ENCODE data around the gene TSEN54.

The TSEN54 gene

GRCh38 chr17:75546181-75546580 is 29.9 kb downstream of the TSEN54 start:
- no peak for DNase-seq (ENCODE audit: low read depth)
- TF ChIP-seq, protein P1, sequence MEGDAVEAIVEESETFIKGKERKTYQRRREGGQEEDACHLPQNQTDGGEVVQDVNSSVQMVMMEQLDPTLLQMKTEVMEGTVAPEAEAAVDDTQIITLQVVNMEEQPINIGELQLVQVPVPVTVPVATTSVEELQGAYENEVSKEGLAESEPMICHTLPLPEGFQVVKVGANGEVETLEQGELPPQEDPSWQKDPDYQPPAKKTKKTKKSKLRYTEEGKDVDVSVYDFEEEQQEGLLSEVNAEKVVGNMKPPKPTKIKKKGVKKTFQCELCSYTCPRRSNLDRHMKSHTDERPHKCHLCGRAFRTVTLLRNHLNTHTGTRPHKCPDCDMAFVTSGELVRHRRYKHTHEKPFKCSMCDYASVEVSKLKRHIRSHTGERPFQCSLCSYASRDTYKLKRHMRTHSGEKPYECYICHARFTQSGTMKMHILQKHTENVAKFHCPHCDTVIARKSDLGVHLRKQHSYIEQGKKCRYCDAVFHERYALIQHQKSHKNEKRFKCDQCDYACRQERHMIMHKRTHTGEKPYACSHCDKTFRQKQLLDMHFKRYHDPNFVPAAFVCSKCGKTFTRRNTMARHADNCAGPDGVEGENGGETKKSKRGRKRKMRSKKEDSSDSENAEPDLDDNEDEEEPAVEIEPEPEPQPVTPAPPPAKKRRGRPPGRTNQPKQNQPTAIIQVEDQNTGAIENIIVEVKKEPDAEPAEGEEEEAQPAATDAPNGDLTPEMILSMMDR (IDR thresholded peaks at IDR 0.05; ENCODE audit: insufficient read depth, low read depth, low read length, missing control alignments), result no peak
- no peak overlapping the region for H3K4me3 ChIP-seq (ENCODE audit: low read depth, low read length)

DNA sequence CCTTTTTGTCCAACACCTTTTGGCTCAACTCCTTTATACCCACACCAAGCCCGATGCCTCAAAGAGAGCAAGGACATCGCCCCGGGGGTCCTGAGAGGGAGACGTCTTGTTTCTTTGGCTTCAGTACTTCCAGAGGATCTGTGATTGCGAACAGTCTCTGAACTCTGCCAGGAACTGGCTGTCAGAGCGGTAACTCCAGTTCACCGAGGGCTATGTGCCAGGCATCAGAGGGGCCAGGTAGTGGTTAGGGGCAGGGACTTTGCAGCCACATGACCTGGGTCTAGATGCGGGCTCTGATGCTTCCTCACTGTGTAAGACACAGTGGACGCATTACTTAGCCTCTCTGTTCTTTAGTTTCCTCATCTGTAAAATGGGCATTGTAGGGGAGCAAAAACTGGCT is 30.8 kb downstream of the TSEN54 start:
- H3K4me3 ChIP-seq (ENCODE audit: low read depth, low read length), result no peak overlapping the region
- DNase-seq (ENCODE audit: low read depth), result no peak
- TF ChIP-seq, protein P1 (IDR thresholded peaks at IDR 0.05; ENCODE audit: insufficient read depth, low read depth, low read length, missing control alignments), result no peak

DNA sequence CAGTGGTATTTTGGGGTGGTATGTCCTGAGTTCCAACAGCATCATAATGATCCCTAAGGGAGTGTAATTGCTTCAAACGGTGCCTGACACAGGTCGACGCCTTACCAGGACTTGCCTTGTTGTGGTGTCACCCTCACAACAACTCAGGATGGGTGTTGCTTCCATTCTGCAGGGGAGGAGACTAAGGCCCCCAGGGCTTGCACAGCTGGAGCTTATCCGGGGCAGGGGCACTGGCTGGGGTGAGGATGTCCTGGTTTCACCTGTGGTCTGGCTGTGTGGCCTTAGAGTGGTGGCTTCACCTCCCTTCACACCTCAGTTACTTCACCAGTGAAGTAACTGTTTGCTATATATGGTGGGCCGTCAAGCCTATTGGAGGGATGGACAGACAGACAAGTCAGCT is 32.5 kb downstream of the TSEN54 start:
- TF ChIP-seq, protein P1 (IDR thresholded peaks at IDR 0.05; ENCODE audit: insufficient read depth, low read depth, low read length, missing control alignments), result no peak
- no peak overlapping the region for H3K4me3 ChIP-seq (ENCODE audit: low read depth, low read length)
- peak; percentile 18 for DNase-seq (ENCODE audit: low read depth)

DNA sequence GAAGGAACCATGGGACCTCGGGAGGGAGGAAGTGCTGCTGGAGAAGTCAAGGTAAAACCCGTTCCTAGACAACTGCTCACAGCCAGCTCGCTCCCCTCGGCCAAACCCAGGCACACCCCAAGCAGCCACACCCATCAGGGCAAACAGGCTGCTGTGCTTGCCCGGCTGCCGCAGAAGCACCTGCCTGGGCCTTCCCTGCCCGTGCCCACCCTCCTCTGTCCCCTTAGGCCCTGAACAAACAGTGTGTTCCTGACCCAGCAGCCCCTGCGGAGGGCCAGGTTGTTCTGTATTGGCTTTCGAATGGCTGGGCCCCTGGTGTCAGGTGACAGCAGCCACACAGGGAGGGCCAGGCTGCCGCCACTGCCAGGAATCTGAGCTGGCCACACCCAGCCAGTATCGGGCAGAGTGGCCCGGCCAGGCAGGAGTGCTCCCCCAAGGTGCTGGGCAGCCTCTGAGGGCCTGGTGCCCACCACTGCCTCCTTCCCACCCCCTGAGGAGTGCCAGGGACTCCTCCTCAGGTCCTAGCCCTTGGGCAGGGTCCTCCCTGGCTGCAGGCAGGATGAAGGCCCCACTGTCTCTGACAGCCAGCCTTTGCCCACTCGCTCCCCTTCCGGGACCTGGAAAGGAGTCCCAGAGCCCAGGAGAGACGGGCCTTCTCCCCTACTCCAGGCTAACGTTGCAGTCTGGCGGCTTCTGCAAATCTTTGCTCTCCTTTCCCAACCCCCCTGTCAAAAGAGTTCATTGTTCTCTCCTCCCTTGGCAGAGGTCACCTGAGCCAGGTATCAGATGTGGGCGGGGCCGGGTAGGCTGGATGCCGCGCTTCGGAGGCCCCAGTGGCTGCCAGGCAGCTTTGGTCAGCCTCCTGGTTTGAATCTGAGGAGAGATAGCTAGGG is 33.2 kb downstream of the TSEN54 start:
- TF ChIP-seq, protein P1 (IDR thresholded peaks at IDR 0.05; ENCODE audit: insufficient read depth, low read depth, low read length, missing control alignments), result no peak
- no peak for DNase-seq (ENCODE audit: low read depth)
- H3K4me3 ChIP-seq (ENCODE audit: low read depth, low read length), result no peak overlapping the region

GRCh38 chr17:75550139-75550465 is 33.8 kb downstream of the TSEN54 start:
- no peak overlapping the region for H3K4me3 ChIP-seq (ENCODE audit: low read depth, low read length)
- no peak for DNase-seq (ENCODE audit: low read depth)
- TF ChIP-seq, protein P1 (IDR thresholded peaks at IDR 0.05; ENCODE audit: insufficient read depth, low read depth, low read length, missing control alignments), result no peak

DNA sequence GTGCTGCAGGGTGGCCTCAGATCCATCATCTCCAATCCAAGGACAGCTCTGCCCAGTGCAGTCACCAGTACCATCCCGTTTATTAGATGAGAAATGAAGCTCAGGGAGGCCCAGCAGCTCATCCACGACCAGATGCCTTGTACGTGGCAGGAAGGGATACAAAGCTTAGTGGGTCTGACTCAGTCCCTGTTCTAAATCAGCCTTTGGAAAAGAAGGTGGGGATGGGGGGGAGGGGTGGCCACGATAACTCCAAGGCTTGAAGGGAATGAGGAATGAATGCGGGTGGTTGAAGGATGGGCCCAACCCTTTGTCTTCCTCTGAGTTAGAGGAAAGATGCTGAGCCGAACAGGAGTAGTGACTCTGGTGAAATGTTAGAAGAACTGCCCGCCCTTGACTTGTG is 34.9 kb downstream of the TSEN54 start:
- no peak for DNase-seq (ENCODE audit: low read depth)
- H3K4me3 ChIP-seq (ENCODE audit: low read depth, low read length), result no peak overlapping the region
- TF ChIP-seq, protein P1 (IDR thresholded peaks at IDR 0.05; ENCODE audit: insufficient read depth, low read depth, low read length, missing control alignments), result no peak
